IMR-90 (cell line): ENCODE results near the gene INTS11. TPM values are rescaled to one million over a fixed set of nuclear protein-coding genes. Genes with fewer than 3 reads are reported as not detected.

Experiments used
- ATAC-seq: fragments of 200-7000 bp; cut with Tn5 transposase; 2 replicates; pipeline ENCODE4 v1.9.1; 2020; ENCODE audit warnings: low read depth, mild to moderate bottlenecking, moderate library complexity
- BruUV-seq: library from RNA; stranded (reverse); fragments of 400-500 nt; replicated peaks from 2 replicates; lab custom pipeline; 2021; lab: Mats Ljungman, UMichigan
- CTCF ChIA-PET: fragments of 300-600 bp; formaldehyde crosslinking; extraction: SDS; loops from one replicate; lab custom pipeline; 2021; ENCODE audit warnings: antibody characterized with exemption; lab: Yijun Ruan, JAX
- POLR2A ChIA-PET: fragments of 300-600 bp; sonication (Branson Sonifier 250); formaldehyde crosslinking; loops from one replicate; lab custom pipeline; 2022; ENCODE audit warnings: antibody characterized with exemption; ENCODE audit not compliant: unreplicated experiment; lab: Charles Lee
- DNase-seq: peaks from one replicate; pipeline ENCODE4 v3.0.0; 2013
- H2AFZ ChIP-seq: replicated peaks from 2 replicates; pipeline ENCODE3; 2013; ENCODE audit warnings: low read length, mild to moderate bottlenecking; ENCODE audit not compliant: poor library complexity
- H2AK5ac ChIP-seq: 2 replicates; pipeline ENCODE4 v1.6.1; 2013; ENCODE audit warnings: low read depth, low read length, inconsistent platforms
- H2AK9ac ChIP-seq: replicated peaks from 2 replicates; pipeline ENCODE3; 2013; ENCODE audit warnings: mild to moderate bottlenecking, low read depth, low read length, moderate library complexity; ENCODE audit not compliant: poor library complexity
- H2BK120ac ChIP-seq: 2 replicates; pipeline ENCODE4 v1.6.1; 2013; ENCODE audit warnings: low read depth, low read length, inconsistent platforms
- H2BK15ac ChIP-seq: 3 replicates; pipeline ENCODE4 v1.6.1; 2013; ENCODE audit warnings: low read depth, low read length, inconsistent platforms
- H2BK20ac ChIP-seq: 2 replicates; pipeline ENCODE4 v1.6.1; 2013; ENCODE audit warnings: low read depth, mild to moderate bottlenecking, inconsistent platforms, low read length, moderate library complexity
- H2BK5ac ChIP-seq: 2 replicates; pipeline ENCODE4 v1.6.1; 2013; ENCODE audit warnings: mild to moderate bottlenecking, low read depth, low read length, inconsistent platforms; ENCODE audit not compliant: poor library complexity, severe bottlenecking
- H3K14ac ChIP-seq: replicated peaks from 2 replicates; pipeline ENCODE4 v1.6.1; 2013; ENCODE audit warnings: low read depth, low read length, inconsistent platforms
- H3K18ac ChIP-seq: 2 replicates; pipeline ENCODE4 v1.6.1; 2013; ENCODE audit warnings: low read depth, low read length, control low read depth
- H3K23ac ChIP-seq: 2 replicates; pipeline ENCODE4 v1.6.1; 2013; ENCODE audit warnings: low read depth, low read length, inconsistent platforms
- H3K27ac ChIP-seq: 2 replicates; pipeline ENCODE4 v1.5.1; 2013; ENCODE audit warnings: mild to moderate bottlenecking, control low read depth, low read length; ENCODE audit not compliant: insufficient read depth
- H3K27me3 ChIP-seq: 2 replicates; pipeline ENCODE4 v1.6.1; 2013; ENCODE audit warnings: low read length; ENCODE audit not compliant: control insufficient read depth, insufficient read depth
- H3K36me3 ChIP-seq: 2 replicates; pipeline ENCODE4 v1.6.1; 2013; ENCODE audit warnings: low read length, mixed read lengths; ENCODE audit not compliant: control insufficient read depth, insufficient read depth
- H3K4ac ChIP-seq: 2 replicates; pipeline ENCODE4 v1.6.1; 2013; ENCODE audit warnings: low read depth, low read length, inconsistent platforms
- H3K4me1 ChIP-seq: 2 replicates; pipeline ENCODE4 v1.6.1; 2013; ENCODE audit warnings: low read length, mixed read lengths; ENCODE audit not compliant: control insufficient read depth, insufficient read depth
- H3K4me2 ChIP-seq: 2 replicates; pipeline ENCODE4 v1.6.1; 2013; ENCODE audit warnings: low read depth, mild to moderate bottlenecking, control low read depth, low read length, moderate library complexity
- H3K4me3 ChIP-seq: 2 replicates; pipeline ENCODE4 v1.5.1; 2013; ENCODE audit warnings: low read depth, mild to moderate bottlenecking, control low read depth, low read length, moderate library complexity; ENCODE audit not compliant: insufficient read depth
- H3K56ac ChIP-seq: 2 replicates; pipeline ENCODE4 v1.6.1; 2013; ENCODE audit warnings: low read length, inconsistent platforms; ENCODE audit not compliant: insufficient read depth; ENCODE audit errors: extremely low read depth
- H3K79me1 ChIP-seq, 2 experiments: 2 replicates each; pipeline ENCODE4 v1.6.1; 2013; ENCODE audit warnings: low read length in 2 of 2, inconsistent platforms in 1 of 2, low read depth in 1 of 2
- H3K9ac ChIP-seq: 2 replicates; pipeline ENCODE4 v1.6.1; 2013; ENCODE audit warnings: low read depth, low read length, control low read depth
- H3K9me1 ChIP-seq: 2 replicates; pipeline ENCODE4 v1.6.1; 2013; ENCODE audit warnings: low read length, inconsistent platforms; ENCODE audit not compliant: insufficient read depth
- H3K9me3 ChIP-seq: 2 replicates; pipeline ENCODE4 v1.6.1; 2013; ENCODE audit warnings: low read length; ENCODE audit not compliant: control insufficient read depth, insufficient read depth
- H4K20me1 ChIP-seq: 2 replicates; pipeline ENCODE4 v1.6.1; 2013; ENCODE audit warnings: low read length, inconsistent platforms; ENCODE audit not compliant: insufficient read depth
- H4K5ac ChIP-seq: 2 replicates; pipeline ENCODE4 v1.6.1; 2013; ENCODE audit warnings: mild to moderate bottlenecking, low read depth, low read length, control low read depth
- H4K8ac ChIP-seq, 2 experiments: 2 replicates each; pipeline ENCODE4 v1.6.1; 2013; ENCODE audit warnings: low read depth in 2 of 2, low read length in 2 of 2, control low read depth in 1 of 2, inconsistent platforms in 1 of 2
- H4K91ac ChIP-seq: 2 replicates; pipeline ENCODE4 v1.6.1; 2013; ENCODE audit warnings: low read depth, low read length, inconsistent platforms; ENCODE audit not compliant: insufficient read depth
- BHLHE40 ChIP-seq: fragments of 150-350 bp; IDR thresholded peaks from 2 replicates; pipeline ENCODE4 v1.6.1; 2016; ENCODE audit warnings: mild to moderate bottlenecking, low read depth, low read length
- FOS ChIP-seq: fragments of 150-350 bp; IDR thresholded peaks from 2 replicates; pipeline ENCODE4 v1.6.1; 2016; ENCODE audit warnings: low read depth, low read length
- MAZ ChIP-seq: IDR thresholded peaks from 2 replicates; pipeline ENCODE4 v1.6.1; 2012; ENCODE audit warnings: low read depth, mild to moderate bottlenecking, low read length, improper control_type of control experiment, moderate library complexity, borderline replicate concordance
- MXI1 ChIP-seq: IDR thresholded peaks from 2 replicates; pipeline ENCODE4 v1.6.1; 2012; ENCODE audit warnings: low read depth, mild to moderate bottlenecking, low read length, moderate library complexity, borderline replicate concordance
- NFE2L2 ChIP-seq: fragments of 150-350 bp; IDR thresholded peaks from 2 replicates; pipeline ENCODE4 v1.6.1; 2016; ENCODE audit warnings: low read depth, mild to moderate bottlenecking, low read length
- POLR2A ChIP-seq: IDR thresholded peaks from 2 replicates; pipeline ENCODE4 v1.6.1; 2012; ENCODE audit warnings: mild to moderate bottlenecking, low read depth, low read length
- RAD21 ChIP-seq: IDR thresholded peaks from 2 replicates; pipeline ENCODE4 v1.6.1; 2012; ENCODE audit warnings: low read length, improper control_type of control experiment
- RFX5 ChIP-seq: IDR thresholded peaks from 2 replicates; pipeline ENCODE4 v1.8.0; 2012; ENCODE audit warnings: low read depth, mild to moderate bottlenecking, low read length, moderate library complexity
- WGBS, 2 experiments: methylation state at CpG; one replicate each; pipeline versions ENCODE4 v1.1.5 to v1.1.7; 2013; ENCODE audit warnings: missing lambda C conversion rate in 2 of 2; ENCODE audit not compliant: insufficient read length in 1 of 2; ENCODE audit errors: extremely low coverage in 2 of 2; 5-methylcytosine and 5-hydroxymethylcytosine counted together
- dilution Hi-C: fragments of 300-500 bp; cut with HindIII; formaldehyde crosslinking; loops from one replicate; pipeline ENCODE4 v1.14.3; 2018; ENCODE audit warnings: low sequenced_read_pairs; ENCODE audit not compliant: unreplicated experiment
- in situ Hi-C: fragments of 300-500 bp; cut with MboI; formaldehyde crosslinking; loops from 3 replicates; pipeline ENCODE4 v1.14.3; 2019; ENCODE audit warnings: low sequenced_read_pairs, inconsistent platforms, mixed read lengths
- intact Hi-C: fragments of 100-400 bp; cut with micrococcal nuclease; formaldehyde crosslinking; loops from 2 replicates; pipeline ENCODE4 v1.10.0; 2022
- polyA plus RNA-seq, 3 experiments: library from polyadenylated mRNA; depleted of rRNA; stranded (reverse); fragments of >200 nt; gene quantifications; 2 replicates each; pipeline ENCODE4 v1.2.3, GENCODE V29; 2012; ENCODE audit warnings: low replicate concordance in 1 of 3
- total RNA-seq: library from RNA; depleted of rRNA; stranded (reverse); fragments of >200 nt; gene quantifications from 2 replicates; pipeline ENCODE4 v1.2.3, GENCODE V29; 2012

The INTS11 gene
- total and polyA plus RNA-seq, 2 of the 4 experiments (the other 2 are of a cell fraction), result 56.1 to 123 TPM

DNA sequence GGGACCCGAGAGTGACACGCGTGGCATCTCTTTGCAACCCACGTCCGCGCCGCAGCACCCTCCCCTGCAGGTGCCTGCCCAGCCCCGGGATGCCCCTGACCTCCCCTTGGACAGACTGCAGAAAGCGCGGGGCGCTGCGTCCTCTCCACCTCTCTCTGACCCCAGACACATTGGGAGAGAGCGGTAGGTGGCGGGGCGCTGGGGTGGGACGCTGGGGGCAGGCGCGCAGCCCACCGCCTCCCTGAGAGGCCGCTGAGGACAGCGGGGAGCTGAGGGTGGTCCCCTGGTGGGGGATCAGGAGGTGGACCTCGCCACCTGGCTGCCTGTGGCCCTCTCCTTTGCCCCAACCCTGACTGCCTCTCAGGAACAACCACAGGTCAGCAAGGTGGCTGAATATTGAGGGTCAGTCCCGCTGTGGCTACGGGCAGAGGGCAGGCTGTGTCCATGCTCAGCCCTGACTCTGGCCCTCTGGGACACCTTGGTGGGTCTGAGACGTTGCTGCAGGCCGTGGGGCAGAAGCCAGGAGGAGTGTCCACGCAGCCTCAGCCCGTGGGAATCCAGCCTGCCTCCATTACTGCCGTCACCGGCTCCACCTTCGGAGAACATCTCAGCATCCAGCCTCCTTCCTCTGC lies 50.0 kb downstream of the INTS11 start:
- BruUV-seq, result no TSS peak
- H3K4me1 ChIP-seq, result peaks cover 38% of the 10 kb centered on the region
- peaks cover 8 to 51% of the 10 kb centered on the region in 2 experiments; a peak in 3 of 4 replicates for H3K79me1 ChIP-seq
- ATAC-seq (no peak), DNase-seq (no peak)
- peak overlapping the region; percentile 81 for H3K18ac ChIP-seq
- H3K9me1 ChIP-seq, result peaks cover 33% of the 10 kb centered on the region
- peaks cover 25% of the 10 kb centered on the region for H4K20me1 ChIP-seq
- WGBS, 2 experiments, result 0% methylated on average over 5 of the region's 31 CpGs; no CpG with 5 or more reads in 1 of the 2 experiments
- peak overlapping the region; percentile 98 for H3K9ac ChIP-seq
- H2BK15ac ChIP-seq, result peak overlapping the region; percentile 87; the same call in 2 of the 3 replicates
- peak overlapping the region; percentile 52 for H3K56ac ChIP-seq
- peak overlapping the region; percentile 98 for H2AFZ ChIP-seq
- TF ChIP-seq FOS (no peak), RAD21 (no peak), BHLHE40 (no peak), MXI1 (0 out of 2 replicates have a peak, but pooled peaks have one; percentile 5), POLR2A (no peak), RFX5 (no peak), MAZ (no peak), NFE2L2 (no peak)
- intact Hi-C loops (no loop called here), in situ Hi-C loops (no loop called here), dilution Hi-C loops (no loop called here)
- peak overlapping the region; percentile 95 for H2AK5ac ChIP-seq
- peak overlapping the region; percentile 80 for H4K91ac ChIP-seq
- H2BK5ac ChIP-seq, result peak overlapping the region; percentile 98
- H3K4ac ChIP-seq, result peak overlapping the region; percentile 90
- peak overlapping the region; percentile 89 for H3K23ac ChIP-seq
- H2BK20ac ChIP-seq, result no peak overlapping the region
- H3K4me2 ChIP-seq, result peak overlapping the region; percentile 96
- peak overlapping the region; percentile 44; the same call in 1 of the 2 replicates for H2BK120ac ChIP-seq
- peak overlapping the region; percentile 86 for H3K14ac ChIP-seq
- H4K5ac ChIP-seq, result peak overlapping the region; percentile 66
- no peaks in the 10 kb centered on the region for H3K27me3 ChIP-seq
- peaks cover 22% of the 10 kb centered on the region for H3K36me3 ChIP-seq
- ChIA-PET POLR2A (no interaction called here), CTCF (no interaction called here)
- H4K8ac ChIP-seq, result peak overlapping the region; percentile 91 to 96
- H3K4me3 ChIP-seq, result peak overlapping the region; percentile 71
- no peaks in the 10 kb centered on the region for H3K9me3 ChIP-seq
- peak overlapping the region; percentile 99 for H2AK9ac ChIP-seq
- H3K27ac ChIP-seq, result peak overlapping the region; percentile 98
